ENCODE data around the gene TSPAN16.

DNA sequence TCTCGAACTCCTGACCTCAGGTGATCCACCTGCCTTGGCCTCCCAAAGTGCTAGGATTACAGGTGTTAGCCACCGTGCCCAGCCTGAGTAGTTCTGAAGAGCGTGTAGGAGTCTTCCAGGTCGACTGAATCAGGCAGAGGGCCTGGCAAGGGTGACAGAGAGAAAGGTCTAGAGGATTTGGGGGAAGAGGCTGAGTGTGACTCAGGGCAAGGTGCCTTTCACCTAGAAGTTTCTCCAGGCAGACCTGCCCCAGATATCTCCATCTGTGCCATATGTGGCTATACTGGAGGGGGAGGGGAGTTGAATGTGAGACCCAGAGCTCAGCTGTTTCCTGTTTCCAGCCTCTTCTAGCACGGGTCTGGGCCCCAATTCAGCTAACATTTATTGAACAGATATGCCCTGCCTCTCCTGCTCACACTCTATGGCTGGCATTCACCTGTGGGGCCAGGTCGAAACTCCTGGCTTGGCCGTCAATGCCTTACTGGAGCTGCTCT is 51.6 kb downstream of the TSPAN16 start:
- no peak for TF ChIP-seq POLR2A (IDR thresholded peaks at IDR 0.05)
- TF ChIP-seq, protein P1, sequence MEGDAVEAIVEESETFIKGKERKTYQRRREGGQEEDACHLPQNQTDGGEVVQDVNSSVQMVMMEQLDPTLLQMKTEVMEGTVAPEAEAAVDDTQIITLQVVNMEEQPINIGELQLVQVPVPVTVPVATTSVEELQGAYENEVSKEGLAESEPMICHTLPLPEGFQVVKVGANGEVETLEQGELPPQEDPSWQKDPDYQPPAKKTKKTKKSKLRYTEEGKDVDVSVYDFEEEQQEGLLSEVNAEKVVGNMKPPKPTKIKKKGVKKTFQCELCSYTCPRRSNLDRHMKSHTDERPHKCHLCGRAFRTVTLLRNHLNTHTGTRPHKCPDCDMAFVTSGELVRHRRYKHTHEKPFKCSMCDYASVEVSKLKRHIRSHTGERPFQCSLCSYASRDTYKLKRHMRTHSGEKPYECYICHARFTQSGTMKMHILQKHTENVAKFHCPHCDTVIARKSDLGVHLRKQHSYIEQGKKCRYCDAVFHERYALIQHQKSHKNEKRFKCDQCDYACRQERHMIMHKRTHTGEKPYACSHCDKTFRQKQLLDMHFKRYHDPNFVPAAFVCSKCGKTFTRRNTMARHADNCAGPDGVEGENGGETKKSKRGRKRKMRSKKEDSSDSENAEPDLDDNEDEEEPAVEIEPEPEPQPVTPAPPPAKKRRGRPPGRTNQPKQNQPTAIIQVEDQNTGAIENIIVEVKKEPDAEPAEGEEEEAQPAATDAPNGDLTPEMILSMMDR (IDR thresholded peaks at IDR 0.05), result no peak

Data from right lobe of liver (tissue), 4 donors.